Smooth muscle cell (in vitro differentiated cells): ENCODE data around the gene MAP4K2. TPM values are rescaled to one million over a fixed set of nuclear protein-coding genes. Genes with fewer than 3 reads are reported as not detected.

Source experiments
- DNase-seq: peaks from one replicate; lab custom pipeline; 2025; ENCODE audit not compliant: unreplicated experiment; lab: John Stamatoyannopoulos, UW
- H2AFZ ChIP-seq: fragments of 200-600 bp; sonication (generic); 2 replicates; pipeline ENCODE4 v1.6.0; 2016; ENCODE audit warnings: antibody characterized with exemption, low read depth, mild to moderate bottlenecking
- H3F3A ChIP-seq: fragments of 200-600 bp; sonication (generic); 2 replicates; pipeline ENCODE4 v1.6.0; 2017; ENCODE audit warnings: antibody characterized with exemption, low read depth
- H3K27ac ChIP-seq: fragments of 200-600 bp; sonication (generic); 2 replicates; pipeline ENCODE4 v1.5.1; 2016; ENCODE audit warnings: low read depth, mild to moderate bottlenecking
- H3K27me3 ChIP-seq: fragments of 200-600 bp; sonication (generic); 2 replicates; pipeline ENCODE4 v1.6.1; 2016; ENCODE audit warnings: low read depth, mild to moderate bottlenecking
- H3K36me3 ChIP-seq: fragments of 200-600 bp; sonication (generic); 2 replicates; pipeline ENCODE4 v1.5.1; 2016; ENCODE audit warnings: low read depth
- H3K4me1 ChIP-seq: fragments of 200-600 bp; sonication (generic); 2 replicates; pipeline ENCODE4 v1.5.1; 2016; ENCODE audit warnings: low read depth
- H3K4me2 ChIP-seq: fragments of 200-600 bp; sonication (generic); 2 replicates; pipeline ENCODE4 v1.6.0; 2016; ENCODE audit warnings: mild to moderate bottlenecking
- H3K4me3 ChIP-seq: fragments of 200-600 bp; sonication (generic); 2 replicates; pipeline ENCODE4 v1.5.1; 2016; ENCODE audit warnings: mild to moderate bottlenecking
- H3K79me2 ChIP-seq: fragments of 200-600 bp; sonication (generic); 2 replicates; pipeline ENCODE4 v1.6.0; 2016; ENCODE audit warnings: low read depth, mild to moderate bottlenecking
- H3K9ac ChIP-seq: fragments of 200-600 bp; sonication (generic); 2 replicates; pipeline ENCODE4 v1.6.0; 2016; ENCODE audit warnings: low read depth
- H3K9me3 ChIP-seq: fragments of 200-600 bp; sonication (generic); replicated peaks from 2 replicates; pipeline ENCODE4 v1.5.1; 2016; ENCODE audit warnings: low read depth
- H4K20me1 ChIP-seq: fragments of 200-600 bp; sonication (generic); 2 replicates; pipeline ENCODE4 v1.6.0; 2016; ENCODE audit warnings: low read depth
- WGBS: methylation state at CpG from one replicate; pipeline ENCODE4 v1.1.7; 2016; ENCODE audit warnings: low lambda C conversion rate; 5-methylcytosine and 5-hydroxymethylcytosine counted together
- polyA plus RNA-seq: library from polyadenylated mRNA; unstranded; fragments of >200 nt; fragmentation: Nextera tagmentation; extraction: Ambion mirVana; gene quantifications from 2 replicates; pipeline ENCODE4 v1.2.1, GENCODE V29; 2016
- total RNA-seq: library from RNA; depleted of rRNA; stranded (reverse); fragments of >200 nt; gene quantifications from 2 replicates; pipeline ENCODE4 v1.2.3, GENCODE V29; 2014
- TF ChIP-seq, protein P1 (sequence below): fragments of 200-600 bp; sonication (generic); IDR thresholded peaks from 2 replicates; pipeline ENCODE4 v1.5.1; 2017; ENCODE audit warnings: borderline replicate concordance, mild to moderate bottlenecking, antibody characterized with exemption; ENCODE audit not compliant: insufficient read depth, poor library complexity, severe bottlenecking

Gene MAP4K2
- total and polyA plus RNA-seq, 2 experiments from 2014 or later = 23.6 to 28.9 TPM

DNA sequence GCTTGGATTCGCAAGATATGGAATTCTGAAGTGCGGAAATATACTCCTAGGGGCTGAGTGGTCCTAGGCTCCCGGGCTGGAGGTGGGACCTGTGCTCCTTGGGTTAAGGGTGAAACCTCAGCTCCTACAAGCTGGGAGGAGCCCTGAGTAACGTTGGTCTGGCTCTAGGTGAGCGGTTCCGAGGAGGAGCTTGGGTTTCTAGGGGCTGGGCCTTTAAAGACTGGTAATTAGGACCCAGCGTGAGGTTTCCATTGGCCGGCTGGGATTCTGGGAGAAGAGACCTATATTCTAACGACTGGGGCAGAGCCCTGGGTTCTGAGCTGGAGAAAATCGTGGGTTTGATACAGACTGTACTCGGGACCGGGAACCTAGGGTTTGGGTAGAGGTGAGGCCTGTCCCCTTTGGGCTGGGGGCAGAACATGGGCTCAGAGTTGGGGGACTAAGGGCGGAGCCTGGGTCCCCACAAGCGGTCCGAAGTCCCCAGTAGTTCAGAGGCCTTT lies 882 bp upstream of the MAP4K2 start:
- peak overlapping the region; percentile 87 for H3K4me3 ChIP-seq
- 42% methylated on average over 15 of the region's 15 CpGs for WGBS
- H3K9ac ChIP-seq = peak overlapping the region; percentile 94
- H3K4me2 ChIP-seq = peak overlapping the region; percentile 98
- no peaks in the 10 kb centered on the region for H3K27me3 ChIP-seq
- peaks cover 7% of the 10 kb centered on the region for H3F3A ChIP-seq
- H3K36me3 ChIP-seq = no peaks in the 10 kb centered on the region
- peaks cover 3% of the 10 kb centered on the region for H4K20me1 ChIP-seq
- DNase-seq = no peak
- H3K9me3 ChIP-seq = no peaks in the 10 kb centered on the region
- H3K4me1 ChIP-seq = peaks cover 12% of the 10 kb centered on the region
- H2AFZ ChIP-seq = no peak overlapping the region
- TF ChIP-seq, protein P1, sequence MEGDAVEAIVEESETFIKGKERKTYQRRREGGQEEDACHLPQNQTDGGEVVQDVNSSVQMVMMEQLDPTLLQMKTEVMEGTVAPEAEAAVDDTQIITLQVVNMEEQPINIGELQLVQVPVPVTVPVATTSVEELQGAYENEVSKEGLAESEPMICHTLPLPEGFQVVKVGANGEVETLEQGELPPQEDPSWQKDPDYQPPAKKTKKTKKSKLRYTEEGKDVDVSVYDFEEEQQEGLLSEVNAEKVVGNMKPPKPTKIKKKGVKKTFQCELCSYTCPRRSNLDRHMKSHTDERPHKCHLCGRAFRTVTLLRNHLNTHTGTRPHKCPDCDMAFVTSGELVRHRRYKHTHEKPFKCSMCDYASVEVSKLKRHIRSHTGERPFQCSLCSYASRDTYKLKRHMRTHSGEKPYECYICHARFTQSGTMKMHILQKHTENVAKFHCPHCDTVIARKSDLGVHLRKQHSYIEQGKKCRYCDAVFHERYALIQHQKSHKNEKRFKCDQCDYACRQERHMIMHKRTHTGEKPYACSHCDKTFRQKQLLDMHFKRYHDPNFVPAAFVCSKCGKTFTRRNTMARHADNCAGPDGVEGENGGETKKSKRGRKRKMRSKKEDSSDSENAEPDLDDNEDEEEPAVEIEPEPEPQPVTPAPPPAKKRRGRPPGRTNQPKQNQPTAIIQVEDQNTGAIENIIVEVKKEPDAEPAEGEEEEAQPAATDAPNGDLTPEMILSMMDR = no peak
- H3K27ac ChIP-seq = peak overlapping the region; percentile 92
- H3K79me2 ChIP-seq = no peaks in the 10 kb centered on the region

DNA sequence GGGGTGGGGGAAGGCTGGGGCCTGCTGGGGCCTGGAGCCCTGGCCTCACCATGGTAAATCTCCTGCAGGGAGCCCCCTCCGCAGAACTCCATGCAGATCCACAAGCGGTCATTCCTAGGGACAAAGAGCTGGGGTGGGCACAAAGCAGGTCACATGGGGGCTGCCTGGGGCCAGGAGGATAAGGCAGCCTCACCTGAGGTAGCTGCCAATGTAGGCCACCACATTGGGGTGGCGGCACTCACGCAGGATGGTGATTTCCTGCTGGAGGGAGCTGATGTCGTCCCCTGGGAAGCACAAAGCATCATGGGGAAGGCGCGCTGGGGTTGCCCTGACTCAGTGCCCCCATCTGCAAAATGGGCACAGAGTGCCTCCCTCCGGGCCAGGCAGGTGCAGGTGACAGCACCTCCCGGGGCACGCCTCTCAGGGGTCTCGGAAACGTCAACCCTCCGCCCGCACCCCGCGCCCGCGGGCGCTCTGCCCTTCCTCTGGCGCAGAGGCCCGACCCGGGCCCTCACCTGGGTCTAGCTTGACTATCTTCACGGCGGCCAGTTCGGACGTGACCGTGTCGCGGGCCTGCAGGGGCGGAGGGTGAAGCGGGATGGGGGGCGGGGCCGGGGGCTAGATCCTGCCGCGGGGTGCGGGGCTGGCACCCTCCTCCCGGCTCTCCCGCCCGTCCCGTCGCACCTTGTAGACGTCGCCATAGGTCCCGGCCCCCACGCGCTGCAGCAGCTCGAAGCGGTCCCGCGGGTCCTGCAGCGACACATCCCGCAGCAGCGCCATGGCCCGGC lies 450 bp downstream of the MAP4K2 start:
- H3K4me2 ChIP-seq = peak overlapping the region; percentile 85
- peaks cover 7% of the 10 kb centered on the region for H3F3A ChIP-seq
- H3K27ac ChIP-seq = no peak overlapping the region
- peak overlapping the region; percentile 24 for H2AFZ ChIP-seq
- no peak overlapping the region for H3K9ac ChIP-seq
- H3K79me2 ChIP-seq = no peaks in the 10 kb centered on the region
- H3K27me3 ChIP-seq = no peaks in the 10 kb centered on the region
- no peaks in the 10 kb centered on the region for H4K20me1 ChIP-seq
- peaks cover 12% of the 10 kb centered on the region for H3K4me1 ChIP-seq
- H3K9me3 ChIP-seq = no peaks in the 10 kb centered on the region
- 22% methylated on average over 29 of the region's 54 CpGs for WGBS
- peak overlapping the region; percentile 87 for H3K4me3 ChIP-seq
- H3K36me3 ChIP-seq = no peaks in the 10 kb centered on the region
- TF ChIP-seq, protein P1 = no peak
- no peak for DNase-seq

DNA sequence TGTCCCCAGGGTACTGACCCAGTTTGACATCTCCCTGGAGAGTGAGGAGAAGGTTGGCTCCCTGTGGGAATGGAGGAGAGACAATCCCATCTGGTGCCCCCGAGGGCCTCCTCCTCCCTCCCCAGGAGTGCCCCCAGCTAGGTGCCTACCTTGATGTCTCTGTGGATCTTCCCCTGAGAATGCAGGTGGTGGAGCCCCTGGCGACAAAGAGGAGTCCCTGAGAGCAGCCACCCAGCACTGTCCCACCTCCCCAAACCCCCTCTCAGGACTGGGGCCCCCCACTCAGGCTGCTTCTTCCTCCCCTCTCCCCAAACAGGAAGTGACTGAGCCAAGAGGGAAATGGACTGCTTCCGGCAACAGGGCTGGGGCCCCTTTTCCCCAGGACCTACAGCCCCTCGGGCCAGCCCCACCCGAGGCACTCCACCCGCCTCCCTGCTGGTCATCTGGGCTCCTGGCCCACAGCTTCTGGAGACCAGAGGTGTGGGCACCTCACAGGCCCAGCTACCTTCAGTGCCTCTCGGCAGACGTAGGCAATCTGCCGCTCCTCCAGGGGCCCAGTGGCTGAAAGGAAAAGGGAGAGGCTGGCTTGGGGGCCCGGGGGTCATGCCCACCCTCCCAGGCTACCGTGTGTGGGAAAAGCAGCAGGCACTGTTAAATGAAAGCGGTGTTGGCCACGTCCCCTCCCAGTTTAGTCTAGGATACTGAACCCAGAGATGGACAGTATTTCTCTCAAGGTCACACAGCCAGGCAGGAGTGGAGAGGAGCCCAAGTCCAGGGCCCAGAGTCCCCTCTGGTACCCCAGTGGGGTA lies 1.2 kb downstream of the MAP4K2 start:
- WGBS = 85% methylated on average over 11 of the region's 13 CpGs
- Histone ChIP-seq H3K4me2 (peak overlapping the region; percentile 85), H3K9ac (no peak overlapping the region), H3K4me3 (peak overlapping the region; percentile 87), H2AFZ (no peak overlapping the region), H3K79me2 (no peaks in the 10 kb centered on the region), H3K9me3 (no peaks in the 10 kb centered on the region), H3K4me1 (peaks cover 12% of the 10 kb centered on the region), H3K27me3 (no peaks in the 10 kb centered on the region), H3K36me3 (no peaks in the 10 kb centered on the region), H3F3A (peaks cover 7% of the 10 kb centered on the region), H4K20me1 (no peaks in the 10 kb centered on the region), H3K27ac (no peak overlapping the region)
- TF ChIP-seq, protein P1 = no peak
- no peak for DNase-seq
